HCT116 (cell line): ENCODE results near the gene LANCL3. TPM values are rescaled to one million over a fixed set of nuclear protein-coding genes. Genes with fewer than 3 reads are reported as not detected.
"Not testable (repeated sequence)": the region's sequence is repeated elsewhere in the genome, so short reads cannot be mapped to it uniquely, and the experiment has no call there.

Experiments
- ATAC-seq: fragments of 200-7000 bp; cut with Tn5 transposase; 2 replicates; pipeline ENCODE4 v1.9.1; 2020; ENCODE audit warnings: mild to moderate bottlenecking, moderate library complexity
- BruUV-seq: library from RNA; stranded (reverse); fragments of 400-500 nt; replicated peaks from 2 replicates; lab custom pipeline; 2021; lab: Mats Ljungman, UMichigan
- CTCF ChIA-PET: fragments of 300-600 bp; sonication (Branson Sonifier 250); formaldehyde crosslinking; loops from one replicate; lab custom pipeline; 2021; ENCODE audit warnings: antibody characterized with exemption; lab: Charles Lee
- POLR2A ChIA-PET: fragments of 300-600, 350-600 bp; sonication (Branson Sonifier 250); formaldehyde crosslinking; loops from one replicate; lab custom pipeline; 2021; ENCODE audit warnings: antibody characterized with exemption; lab: Charles Lee
- RAD21 ChIA-PET, 2 experiments: fragments of 300-600 bp; sonication (Branson Sonifier 250); formaldehyde crosslinking; loops; one replicate each; lab custom pipeline; 2023; ENCODE audit warnings: low total read pairs in 2 of 2; ENCODE audit not compliant: uncharacterized antibody in 2 of 2, unreplicated experiment in 2 of 2, low non-redundant PET in 1 of 2; lab: Charles Lee
- DNase-seq: peaks from one replicate; pipeline ENCODE4 v3.0.0-alpha.2; 2010; ENCODE audit warnings: low read depth, low spot score
- H2AFZ ChIP-seq: fragments of 200-600 bp; shearing (Covaris generic), sonication (generic); 2 replicates; pipeline ENCODE4 v1.6.1; 2017; ENCODE audit warnings: low read depth, mixed run types, mixed read lengths, antibody characterized with exemption, low read length; ENCODE audit not compliant: poor library complexity, severe bottlenecking
- H3K27ac ChIP-seq: 2 replicates; pipeline ENCODE4 v1.5.1; 2012; ENCODE audit warnings: low read depth, low read length
- H3K27me3 ChIP-seq: fragments of 200-600 bp; sonication (generic); 2 replicates; pipeline ENCODE4 v1.6.1; 2016; ENCODE audit warnings: mixed run types, low read length, mixed read lengths; ENCODE audit not compliant: insufficient read depth
- H3K36me3 ChIP-seq, 2 experiments: fragments of 200-500 bp in 1 of 2; fragments of 200-600 bp in 1 of 2; sonication (Bioruptor generic) in 1 of 2; sonication (generic) in 1 of 2; 2 replicates each; pipeline versions ENCODE4 v1.5.1 to v1.6.1; 2014 to 2016; ENCODE audit warnings: low read length in 2 of 2, inconsistent platforms in 1 of 2, mixed read lengths in 1 of 2, mixed run types in 1 of 2; ENCODE audit not compliant: insufficient read depth in 2 of 2, control insufficient read depth in 1 of 2
- H3K4me1 ChIP-seq, 2 experiments: fragments of 200-600 bp in 1 of 2; sonication (generic) in 1 of 2; 2 replicates each; pipeline versions ENCODE4 v1.5.1 to v1.6.1; 2012 to 2017; ENCODE audit warnings: low read length in 2 of 2, inconsistent platforms in 1 of 2, mild to moderate bottlenecking in 1 of 2, mixed read lengths in 1 of 2, mixed run types in 1 of 2, moderate library complexity in 1 of 2; ENCODE audit not compliant: insufficient read depth in 2 of 2, control insufficient read depth in 1 of 2
- H3K4me2 ChIP-seq: fragments of 200-600 bp; sonication (generic); 2 replicates; pipeline ENCODE4 v1.6.1; 2017; ENCODE audit warnings: mixed run types, low read length, mixed read lengths
- H3K4me3 ChIP-seq, 2 experiments: fragments of 200-600 bp in 1 of 2; sonication (generic) in 1 of 2; replicated peaks in 1 of 2; 2 replicates each; pipeline ENCODE4 v1.5.1; 2011 to 2016; ENCODE audit warnings: low read length in 2 of 2, control low read depth in 1 of 2, low read depth in 1 of 2, mild to moderate bottlenecking in 1 of 2, mixed read lengths in 1 of 2, mixed run types in 1 of 2
- H3K79me2 ChIP-seq: fragments of 200-600 bp; sonication (generic); 2 replicates; pipeline ENCODE4 v1.6.1; 2017; ENCODE audit warnings: mild to moderate bottlenecking, mixed run types, low read length, moderate library complexity, mixed read lengths; ENCODE audit not compliant: insufficient read depth
- H3K9ac ChIP-seq: fragments of 200-600 bp; sonication (generic); 2 replicates; pipeline ENCODE4 v1.6.1; 2016; ENCODE audit warnings: low read length, mixed read lengths
- H3K9me2 ChIP-seq: fragments of 200-600 bp; sonication (generic), shearing (Covaris generic); 2 replicates; pipeline ENCODE4 v1.6.1; 2017; ENCODE audit warnings: mixed run types, mild to moderate bottlenecking, moderate library complexity; ENCODE audit not compliant: insufficient read depth
- H3K9me3 ChIP-seq, 2 experiments: fragments of 200-500 bp in 1 of 2; fragments of 200-600 bp in 1 of 2; sonication (Bioruptor generic) in 1 of 2; sonication (generic) in 1 of 2; 2 replicates each; pipeline ENCODE4 v1.6.1; 2014 to 2017; ENCODE audit warnings: low read length in 2 of 2, mixed read lengths in 2 of 2, inconsistent platforms in 1 of 2, low read depth in 1 of 2, mild to moderate bottlenecking in 1 of 2, mixed run types in 1 of 2, moderate library complexity in 1 of 2; ENCODE audit not compliant: control insufficient read depth in 1 of 2, insufficient read depth in 1 of 2
- H4K20me1 ChIP-seq: fragments of 200-600 bp; sonication (generic), shearing (Covaris generic); 2 replicates; pipeline ENCODE4 v1.6.1; 2017; ENCODE audit warnings: mixed run types, mild to moderate bottlenecking, moderate library complexity; ENCODE audit not compliant: insufficient read depth
- CEBPB ChIP-seq: IDR thresholded peaks from 2 replicates; pipeline ENCODE4 v1.6.1; 2012; ENCODE audit warnings: low read depth
- CTCF ChIP-seq, 3 experiments: fragments of 200-600 bp in 1 of 3; sonication (generic) in 1 of 3; IDR thresholded peaks in 2 of 3; conservative IDR thresholded peaks in 1 of 3; 2 replicates each; pipeline ENCODE4 v1.5.1; 2012 to 2017; ENCODE audit warnings: low read depth in 2 of 3, low read length in 2 of 3, antibody characterized with exemption in 1 of 3, borderline replicate concordance in 1 of 3, control low read depth in 1 of 3, mild to moderate bottlenecking in 1 of 3, mixed read lengths in 1 of 3, mixed run types in 1 of 3, moderate library complexity in 1 of 3; ENCODE audit not compliant: insufficient read depth in 1 of 3
- EZH2 ChIP-seq: fragments of 200-600 bp; sonication (generic); IDR thresholded peaks from 2 replicates; pipeline ENCODE4 v1.6.1; 2017; ENCODE audit warnings: antibody characterized with exemption, mixed run types
- FOSL1 ChIP-seq: IDR thresholded peaks from 2 replicates; pipeline ENCODE4 v1.6.1; 2012; ENCODE audit warnings: low read depth
- JUND ChIP-seq: IDR thresholded peaks from 2 replicates; pipeline ENCODE4 v1.6.1; 2012
- POLR2A ChIP-seq: IDR thresholded peaks from 2 replicates; pipeline ENCODE4 v1.7.0; 2011; ENCODE audit warnings: borderline replicate concordance; ENCODE audit not compliant: insufficient read depth, insufficient read length; ENCODE audit errors: extremely low read depth
- POLR2AphosphoS5 ChIP-seq: IDR thresholded peaks from 2 replicates; pipeline ENCODE4 v1.6.1; 2011; ENCODE audit warnings: mild to moderate bottlenecking, low read depth, low read length, moderate library complexity
- RAD21 ChIP-seq: IDR thresholded peaks from 2 replicates; pipeline ENCODE4 v1.6.1; 2012; ENCODE audit warnings: low read depth, mild to moderate bottlenecking
- SP1 ChIP-seq: IDR thresholded peaks from 2 replicates; pipeline ENCODE4 v1.6.1; 2012; ENCODE audit warnings: low read depth
- SRF ChIP-seq: IDR thresholded peaks from 2 replicates; pipeline ENCODE4 v1.6.1; 2012; ENCODE audit warnings: low read depth
- ZFX ChIP-seq: fragments of 450-650 bp; IDR thresholded peaks from 2 replicates; pipeline ENCODE4 v1.6.1; 2017
- ZNF274 ChIP-seq: fragments of 200-500 bp; sonication (Bioruptor generic); IDR thresholded peaks from 2 replicates; pipeline ENCODE4 v1.6.1; 2014; ENCODE audit warnings: mild to moderate bottlenecking, low read depth, low read length, inconsistent platforms
- intact Hi-C: fragments of 100-400 bp; cut with micrococcal nuclease; formaldehyde crosslinking; loops from 2 replicates; pipeline ENCODE4 v1.10.0; 2022
- total RNA-seq: library from RNA; stranded (reverse); gene quantifications from one replicate; pipeline ENCODE4 v1.2.1, GENCODE V29; 2021; ENCODE audit not compliant: unreplicated experiment
- TF ChIP-seq, protein P1 (sequence below): IDR thresholded peaks from 2 replicates; pipeline ENCODE4 v1.6.1; 2012
- TF ChIP-seq, protein P2 (sequence below): IDR thresholded peaks from 2 replicates; pipeline ENCODE4 v1.6.1; 2012; ENCODE audit warnings: low read depth

Gene LANCL3
- total RNA-seq, 1 experiment from 2014 or later, result 2.4 TPM

DNA sequence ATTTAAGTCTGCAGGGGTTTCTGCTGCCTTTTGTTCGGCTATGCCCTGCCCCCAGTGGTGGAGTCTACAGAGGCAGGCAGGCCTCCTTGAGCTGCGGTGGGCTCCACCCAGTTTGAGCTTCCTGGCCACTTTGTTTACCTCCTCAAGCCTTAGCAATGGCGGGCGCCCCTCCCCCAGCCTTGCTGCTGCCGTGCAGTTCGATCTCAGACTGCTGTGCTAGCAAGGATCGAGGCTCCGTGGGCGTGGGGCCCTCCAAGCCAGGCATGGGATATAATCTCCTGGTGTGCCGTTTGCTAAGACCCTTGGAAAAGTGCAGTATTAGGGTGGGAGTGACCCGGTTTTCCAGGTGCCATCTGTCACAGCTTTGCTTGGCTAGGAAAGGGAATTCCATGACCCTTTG is 15.9 kb downstream of the LANCL3 start:
- H3K9me3 ChIP-seq, H3K4me3 ChIP-seq, H3K27me3 ChIP-seq, H3K27ac ChIP-seq, H3K4me2 ChIP-seq, H2AFZ ChIP-seq, BruUV-seq, POLR2A ChIA-PET, H4K20me1 ChIP-seq, DNase-seq, CTCF ChIA-PET, RAD21 ChIA-PET, H3K36me3 ChIP-seq, H3K9ac ChIP-seq, H3K79me2 ChIP-seq, ATAC-seq, H3K9me2 ChIP-seq, intact Hi-C loops, H3K4me1 ChIP-seq: not testable (repeated sequence)

GRCh38 chrX:37590047-37590446 is 18.6 kb downstream of the LANCL3 start:
- H2AFZ ChIP-seq, result no peak overlapping the region
- H3K4me1 ChIP-seq, result no peaks in the 10 kb centered on the region
- ChIA-PET CTCF (no interaction called here), POLR2A (no interaction called here), RAD21 (no interaction called here)
- no peaks in the 10 kb centered on the region for H3K9me2 ChIP-seq
- H3K27me3 ChIP-seq, result no peaks in the 10 kb centered on the region
- H4K20me1 ChIP-seq, result no peaks in the 10 kb centered on the region
- no peaks in the 10 kb centered on the region for H3K9me3 ChIP-seq
- H3K27ac ChIP-seq, result no peak overlapping the region
- no peak for TF ChIP-seq CTCF (IDR thresholded peaks at IDR 0.05 in 2 of 3, conservative IDR thresholded peaks at IDR 0.05 in 1 of 3; ENCODE audit: borderline replicate concordance in 1 of 3, insufficient read depth in 1 of 3, low read depth in 2 of 3, low read length in 2 of 3)
- no peak for TF ChIP-seq ZFX
- no peak for TF ChIP-seq SRF
- TF ChIP-seq, protein P1, sequence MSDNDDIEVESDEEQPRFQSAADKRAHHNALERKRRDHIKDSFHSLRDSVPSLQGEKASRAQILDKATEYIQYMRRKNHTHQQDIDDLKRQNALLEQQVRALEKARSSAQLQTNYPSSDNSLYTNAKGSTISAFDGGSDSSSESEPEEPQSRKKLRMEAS, result no peak
- TF ChIP-seq ZNF274, result no peak
- TF ChIP-seq JUND, result no peak
- no peak for TF ChIP-seq POLR2A
- no peak for TF ChIP-seq SP1
- TF ChIP-seq, protein P2, sequence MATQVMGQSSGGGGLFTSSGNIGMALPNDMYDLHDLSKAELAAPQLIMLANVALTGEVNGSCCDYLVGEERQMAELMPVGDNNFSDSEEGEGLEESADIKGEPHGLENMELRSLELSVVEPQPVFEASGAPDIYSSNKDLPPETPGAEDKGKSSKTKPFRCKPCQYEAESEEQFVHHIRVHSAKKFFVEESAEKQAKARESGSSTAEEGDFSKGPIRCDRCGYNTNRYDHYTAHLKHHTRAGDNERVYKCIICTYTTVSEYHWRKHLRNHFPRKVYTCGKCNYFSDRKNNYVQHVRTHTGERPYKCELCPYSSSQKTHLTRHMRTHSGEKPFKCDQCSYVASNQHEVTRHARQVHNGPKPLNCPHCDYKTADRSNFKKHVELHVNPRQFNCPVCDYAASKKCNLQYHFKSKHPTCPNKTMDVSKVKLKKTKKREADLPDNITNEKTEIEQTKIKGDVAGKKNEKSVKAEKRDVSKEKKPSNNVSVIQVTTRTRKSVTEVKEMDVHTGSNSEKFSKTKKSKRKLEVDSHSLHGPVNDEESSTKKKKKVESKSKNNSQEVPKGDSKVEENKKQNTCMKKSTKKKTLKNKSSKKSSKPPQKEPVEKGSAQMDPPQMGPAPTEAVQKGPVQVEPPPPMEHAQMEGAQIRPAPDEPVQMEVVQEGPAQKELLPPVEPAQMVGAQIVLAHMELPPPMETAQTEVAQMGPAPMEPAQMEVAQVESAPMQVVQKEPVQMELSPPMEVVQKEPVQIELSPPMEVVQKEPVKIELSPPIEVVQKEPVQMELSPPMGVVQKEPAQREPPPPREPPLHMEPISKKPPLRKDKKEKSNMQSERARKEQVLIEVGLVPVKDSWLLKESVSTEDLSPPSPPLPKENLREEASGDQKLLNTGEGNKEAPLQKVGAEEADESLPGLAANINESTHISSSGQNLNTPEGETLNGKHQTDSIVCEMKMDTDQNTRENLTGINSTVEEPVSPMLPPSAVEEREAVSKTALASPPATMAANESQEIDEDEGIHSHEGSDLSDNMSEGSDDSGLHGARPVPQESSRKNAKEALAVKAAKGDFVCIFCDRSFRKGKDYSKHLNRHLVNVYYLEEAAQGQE, result no peak
- TF ChIP-seq RAD21, result no peak
- no peak for TF ChIP-seq FOSL1
- TF ChIP-seq CEBPB, result no peak
- TF ChIP-seq EZH2, result no peak
- no peak for TF ChIP-seq POLR2AphosphoS5
- intact Hi-C loops, result no loop called here
- no peak overlapping the region for H3K9ac ChIP-seq
- no peak for ATAC-seq
- no peak overlapping the region for H3K4me3 ChIP-seq
- no peaks in the 10 kb centered on the region for H3K79me2 ChIP-seq
- no peak for DNase-seq
- H3K4me2 ChIP-seq, result no peak overlapping the region
- no peaks in the 10 kb centered on the region for H3K36me3 ChIP-seq
- no TSS peak for BruUV-seq
